ENCODE data around the gene LSP1. TPM values are rescaled to one million over a fixed set of nuclear protein-coding genes. Genes with fewer than 3 reads are reported as not detected.

Gene LSP1
- total and polyA plus RNA-seq, 2 of the 13 experiments (the other 11 are each of a cell fraction or from before 2014, with no cell fraction given): 0.59 to 1.00 TPM

GRCh38 chr11:1830322-1831223 lies 22.3 kb upstream of the LSP1 start (continued):
- TF ChIP-seq MXD1 (CRISPR knock-in tag; IDR thresholded peaks at IDR 0.05) (peak; percentile 63; the same call in 1 of the 2 replicates), ZNF496 (CRISPR knock-in tag; IDR thresholded peaks at IDR 0.05; ENCODE audit: insufficient replicate concordance) (no peak), MLX (CRISPR knock-in tag; IDR thresholded peaks at IDR 0.05) (peak; percentile 81; the same call in 1 of the 2 replicates), ZNF629 (CRISPR knock-in tag; conservative IDR thresholded peaks at IDR 0.05) (peak; percentile 41; the same call in 1 of the 2 replicates), ZBTB46 (CRISPR knock-in tag; IDR thresholded peaks at IDR 0.05; ENCODE audit: borderline replicate concordance) (no peak), CC2D1A (CRISPR knock-in tag; IDR thresholded peaks at IDR 0.05) (no peak), SNAPC5 (CRISPR knock-in tag; IDR thresholded peaks at IDR 0.05; ENCODE audit: borderline replicate concordance) (no peak), NAIF1 (CRISPR knock-in tag; IDR thresholded peaks at IDR 0.05; ENCODE audit: borderline replicate concordance) (no peak; the same call in 1 of the 2 replicates), IKZF5 (CRISPR knock-in tag; IDR thresholded peaks at IDR 0.05) (peak; percentile 76), SOX13 (IDR thresholded peaks at IDR 0.05) (no peak; the same call in 1 of the 2 replicates), SOX13 (CRISPR knock-in tag; conservative IDR thresholded peaks at IDR 0.05 in 1 of 2, IDR thresholded peaks at IDR 0.05 in 1 of 2) (0 out of 4 replicates have a peak, but pooled peaks of 1 of the 2 experiments have one; percentile 23), HCFC1 (IDR thresholded peaks at IDR 0.05; ENCODE audit: low read depth, low read length) (no peak), TEAD2 (CRISPR knock-in tag; IDR thresholded peaks at IDR 0.05) (no peak), BORCS8-MEF2B (CRISPR knock-in tag; IDR thresholded peaks at IDR 0.05) (peak; percentile 84), KDM5B (CRISPR knock-in tag; IDR thresholded peaks at IDR 0.05; ENCODE audit: borderline replicate concordance) (peak; percentile 82; the same call in 1 of the 2 replicates), DBP (CRISPR knock-in tag; IDR thresholded peaks at IDR 0.05; ENCODE audit: not compliant biosample characterization) (no peak), TOE1 (CRISPR knock-in tag; IDR thresholded peaks at IDR 0.05) (no peak), HMG20B (CRISPR knock-in tag; conservative IDR thresholded peaks at IDR 0.05) (no peak), ZNF816 (CRISPR knock-in tag; IDR thresholded peaks at IDR 0.05; ENCODE audit: borderline replicate concordance) (no peak), ZNF18 (CRISPR knock-in tag; IDR thresholded peaks at IDR 0.05; ENCODE audit: insufficient replicate concordance) (peak; percentile 66), ZZZ3 (CRISPR knock-in tag; IDR thresholded peaks at IDR 0.05; ENCODE audit: borderline replicate concordance) (no peak), ATAD3A (CRISPR knock-in tag; IDR thresholded peaks at IDR 0.05) (no peak)

Data from HepG2 (cell line).